Pancreas (tissue), 10 donors: ENCODE measurements around the gene CYB5A. TPM values are rescaled to one million over a fixed set of nuclear protein-coding genes. Genes with fewer than 3 reads are reported as not detected.

Source experiments
- ATAC-seq, 4 donors: fragments of 200-7000 bp; cut with Tn5 transposase; one replicate each; pipeline versions ENCODE4 v1.8.0 to v1.9.1; 2020; ENCODE audit warnings: mild to moderate bottlenecking in 4 of 4, moderate library complexity in 4 of 4
- DNase-seq, 6 donors: peaks; one replicate each; pipeline ENCODE4 v3.0.0-alpha.2; 2020
- FAIRE-seq: peaks from 2 replicates; lab custom pipeline; 2012; peaks lifted over from hg19 to GRCh38; lab: Jason Lieb, UNC
- H3K27ac ChIP-seq, 4 donors: fragments of 200-600 bp; sonication (generic); 1 replicate in 3 of 4; 2 replicates in 1 of 4; pipeline versions ENCODE4 v1.5.0 to v1.8.0; 2020
- H3K27me3 ChIP-seq, 4 donors: fragments of 200-600 bp; one replicate each; pipeline ENCODE4 v1.8.0; 2021
- H3K36me3 ChIP-seq, 3 donors: fragments of 200-600 bp; sonication (generic) in 1 of 3; one replicate each; pipeline versions ENCODE4 v1.5.0 to v1.8.0; 2020 to 2021
- H3K4me1 ChIP-seq, 3 donors: fragments of 200-600 bp; one replicate each; pipeline ENCODE4 v1.8.0; 2021
- H3K4me3 ChIP-seq, 4 donors: fragments of 200-600 bp; sonication (generic) in 2 of 4; one replicate each; pipeline versions ENCODE4 v1.5.0 to v1.8.0; 2020 to 2021
- H3K9me3 ChIP-seq, 4 donors: fragments of 200-600 bp; one replicate each; pipeline ENCODE4 v1.8.0; 2021
- whole genome bisulfite sequencing, 2 donors: extraction: QIAGEN DNeasy Blood & Tissue Kit; methylation state at CpG; one replicate each; pipeline ENCODE4 v1.1.7; 2013; 5-methylcytosine and 5-hydroxymethylcytosine counted together
- intact Hi-C, 3 donors: fragments of 100-400 bp; cut with DNase I; formaldehyde crosslinking; loops; one replicate each; pipeline versions ENCODE4 v1.11.1 to v1.14.2; 2022
- polyA plus RNA-seq, 2 donors: library from polyadenylated mRNA; stranded (reverse); fragments of 200-250 nt; gene quantifications; one replicate each; pipeline ENCODE4 v1.2.3, GENCODE V29; 2013
- total RNA-seq, 6 donors: library from RNA; stranded (reverse); fragmentation: NEBNext Ultra II Directional in 4 of 6; extraction: Animal tissue kit (Norgen Biotek cat#: 25700) in 4 of 6; gene quantifications; one replicate each; pipeline versions ENCODE4 v1.2.1 to v1.2.4, GENCODE V29; 2021 to 2023
- TF ChIP-seq, protein P1 (sequence below), 4 donors: fragments of 200-600 bp; sonication (generic) in 3 of 4; IDR thresholded peaks; one replicate each; pipeline versions ENCODE4 v1.5.0 to v1.8.0; 2021; ENCODE audit warnings: antibody characterized with exemption in 4 of 4
- donor health status: healthy with polysubstance abuse.
- donor health status: DM: no; HTN: no; CAD: no; lungs with moderate emphysema.
- donor health status: DM: no; HTN: no; CAD: no.
- donor health status: control.
- donor health status: control.
- donor health status: Bipolar disorder and iron deficiency.
- donor health status: DM: yes; HTN: yes; CAD: no.
- donor health status: DM: no; HTN: no; CAD: no.
- donor health status: DM: no; HTN: no; CAD: no.
- donor health status: DM: yes; HTN: yes; CAD: no.

The CYB5A gene
- total and polyA plus RNA-seq, 8 donors = 120 to 228 (median 177) TPM

DNA sequence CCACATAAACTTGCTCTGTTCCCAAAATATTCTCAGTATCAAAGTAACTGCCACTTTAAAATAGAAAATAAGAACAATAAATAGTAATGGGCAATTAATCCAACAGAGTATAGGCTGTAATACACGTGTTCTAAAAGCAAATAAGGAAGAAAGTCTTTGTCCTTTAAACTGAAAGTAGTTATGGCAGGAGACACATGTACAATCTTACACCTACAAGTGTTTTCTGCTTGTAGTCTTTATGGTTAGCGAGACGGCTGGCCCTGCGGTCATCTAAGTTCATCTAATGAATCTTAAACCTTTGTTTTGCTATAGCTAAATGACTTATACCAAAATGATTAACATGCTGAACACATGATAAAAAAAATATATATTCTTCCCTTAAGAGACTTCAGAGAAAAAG, 32.4 kb downstream of the CYB5A start:
- peaks cover 0 to 34% (median 9%) of the 10 kb centered on the region in 3 donors for H3K36me3 ChIP-seq
- H3K9me3 ChIP-seq = no peaks in the 10 kb centered on the region
- FAIRE-seq (no peak), DNase-seq (no peak), ATAC-seq (no peak)
- H3K27ac ChIP-seq = no peak overlapping the region
- H3K27me3 ChIP-seq = no peaks in the 10 kb centered on the region
- WGBS, 2 donors = 80% methylated on average over 4 of the region's 4 CpGs
- intact Hi-C loops = no loop called here
- H3K4me1 ChIP-seq = peaks cover 15 to 24% (median 15%) of the 10 kb centered on the region in 3 donors
- TF ChIP-seq, protein P1, sequence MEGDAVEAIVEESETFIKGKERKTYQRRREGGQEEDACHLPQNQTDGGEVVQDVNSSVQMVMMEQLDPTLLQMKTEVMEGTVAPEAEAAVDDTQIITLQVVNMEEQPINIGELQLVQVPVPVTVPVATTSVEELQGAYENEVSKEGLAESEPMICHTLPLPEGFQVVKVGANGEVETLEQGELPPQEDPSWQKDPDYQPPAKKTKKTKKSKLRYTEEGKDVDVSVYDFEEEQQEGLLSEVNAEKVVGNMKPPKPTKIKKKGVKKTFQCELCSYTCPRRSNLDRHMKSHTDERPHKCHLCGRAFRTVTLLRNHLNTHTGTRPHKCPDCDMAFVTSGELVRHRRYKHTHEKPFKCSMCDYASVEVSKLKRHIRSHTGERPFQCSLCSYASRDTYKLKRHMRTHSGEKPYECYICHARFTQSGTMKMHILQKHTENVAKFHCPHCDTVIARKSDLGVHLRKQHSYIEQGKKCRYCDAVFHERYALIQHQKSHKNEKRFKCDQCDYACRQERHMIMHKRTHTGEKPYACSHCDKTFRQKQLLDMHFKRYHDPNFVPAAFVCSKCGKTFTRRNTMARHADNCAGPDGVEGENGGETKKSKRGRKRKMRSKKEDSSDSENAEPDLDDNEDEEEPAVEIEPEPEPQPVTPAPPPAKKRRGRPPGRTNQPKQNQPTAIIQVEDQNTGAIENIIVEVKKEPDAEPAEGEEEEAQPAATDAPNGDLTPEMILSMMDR (IDR thresholded peaks at IDR 0.05) = no peak
- H3K4me3 ChIP-seq = no peak overlapping the region

DNA sequence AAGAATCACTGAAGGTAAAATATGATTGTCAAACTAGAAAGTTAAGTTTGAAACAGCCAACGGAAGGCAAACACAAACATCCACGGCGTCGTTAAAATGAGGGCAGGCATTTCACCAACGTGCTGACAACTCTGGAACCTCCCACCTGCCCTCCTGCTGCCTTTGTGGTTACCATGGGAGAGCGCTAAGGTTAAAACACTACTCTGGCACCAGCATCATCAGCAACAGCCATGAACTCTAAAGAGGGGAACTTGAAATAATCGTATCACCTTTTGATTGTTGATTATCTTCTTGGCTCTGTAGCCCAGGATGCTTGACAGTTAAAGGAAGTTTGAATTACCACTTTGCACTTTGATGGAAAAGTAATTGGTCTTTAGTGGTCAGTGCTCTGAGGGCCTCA, 34.7 kb downstream of the CYB5A start:
- WGBS, 2 donors = 31 to 33% methylated on average over 7 of the region's 7 CpGs
- H3K4me1 ChIP-seq = peaks cover 15 to 24% (median 19%) of the 10 kb centered on the region in 3 donors
- DNase-seq (no peak), ATAC-seq (peak in 2 of 4 donors; percentile 32 to 36), FAIRE-seq (no peak)
- peaks cover 0 to 21% (median 9%) of the 10 kb centered on the region in 3 donors for H3K36me3 ChIP-seq
- no peaks in the 10 kb centered on the region for H3K27me3 ChIP-seq
- H3K27ac ChIP-seq = no peak overlapping the region
- H3K4me3 ChIP-seq = no peak overlapping the region
- H3K9me3 ChIP-seq = no peaks in the 10 kb centered on the region
- TF ChIP-seq, protein P1 (IDR thresholded peaks at IDR 0.05) = no peak
- intact Hi-C loops = no loop called here

DNA sequence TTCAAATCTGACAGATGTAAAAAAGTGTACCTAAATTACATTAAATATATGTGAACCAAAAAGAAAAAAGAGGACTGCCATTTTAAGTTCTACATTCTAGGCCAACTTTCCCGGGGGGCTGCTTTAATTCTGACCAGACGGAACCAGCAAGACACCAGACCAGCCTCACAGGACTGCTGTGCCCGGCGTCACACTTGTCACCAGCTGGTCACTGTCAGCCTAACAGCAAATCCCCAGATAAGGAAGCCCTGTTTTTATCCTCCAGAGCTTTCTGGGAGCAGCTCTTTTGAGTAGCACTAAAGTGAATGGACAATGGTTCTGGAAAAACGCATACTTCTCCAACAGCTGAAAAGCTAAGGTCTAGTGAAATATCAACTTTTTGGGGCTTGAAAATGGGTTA, 35.6 kb downstream of the CYB5A start:
- WGBS, 2 donors = 59 to 64% methylated on average over 5 of the region's 5 CpGs
- Histone ChIP-seq H3K27ac (peak overlapping the region in 1 of 4 donors; percentile 44), H3K27me3 (no peaks in the 10 kb centered on the region), H3K4me1 (peaks cover 24 to 32% (median 26%) of the 10 kb centered on the region in 3 donors), H3K9me3 (no peaks in the 10 kb centered on the region), H3K36me3 (peaks cover 0 to 12% (median 4%) of the 10 kb centered on the region in 3 donors), H3K4me3 (no peak overlapping the region)
- TF ChIP-seq, protein P1 (IDR thresholded peaks at IDR 0.05) = no peak
- intact Hi-C loops = no loop called here
- DNase-seq (no peak), ATAC-seq (no peak), FAIRE-seq (no peak)

DNA sequence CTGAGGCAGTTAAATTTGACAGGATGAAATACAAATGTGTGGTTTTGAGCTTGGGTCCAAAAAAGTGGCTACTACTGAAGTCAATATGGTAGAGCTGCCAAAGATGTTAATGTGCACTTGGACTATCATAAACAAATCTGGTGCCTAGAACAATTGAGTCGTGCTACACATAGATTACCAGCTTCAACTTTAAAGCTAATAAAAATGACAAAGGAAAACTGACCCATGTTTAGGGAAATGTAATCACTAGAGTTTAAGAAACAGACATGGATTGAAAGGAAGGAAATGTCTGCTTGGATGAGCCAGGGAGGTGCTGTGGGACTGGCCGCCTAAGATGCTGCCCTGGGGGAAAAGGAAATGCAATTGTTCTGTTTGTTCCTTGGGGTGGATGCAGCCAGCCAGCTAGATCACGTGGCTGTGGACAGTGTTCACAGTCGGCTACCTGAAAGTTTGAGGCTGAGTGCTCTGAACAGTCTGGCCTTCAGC, 36.6 kb downstream of the CYB5A start:
- intact Hi-C loops = no loop called here
- Histone ChIP-seq H3K27ac (peak overlapping the region in 2 of 4 donors; percentile 16 to 44), H3K9me3 (no peaks in the 10 kb centered on the region), H3K4me1 (peaks cover 25 to 32% (median 26%) of the 10 kb centered on the region in 3 donors), H3K27me3 (no peaks in the 10 kb centered on the region), H3K4me3 (no peak overlapping the region), H3K36me3 (peaks cover 0 to 9% (median 4%) of the 10 kb centered on the region in 3 donors)
- 18% methylated on average over 4 of the region's 4 CpGs for WGBS, 2 donors
- FAIRE-seq (no peak), ATAC-seq (peak; percentile 57 to 70 (median 64)), DNase-seq (no peak)
- TF ChIP-seq, protein P1 (IDR thresholded peaks at IDR 0.05) = no peak

DNA sequence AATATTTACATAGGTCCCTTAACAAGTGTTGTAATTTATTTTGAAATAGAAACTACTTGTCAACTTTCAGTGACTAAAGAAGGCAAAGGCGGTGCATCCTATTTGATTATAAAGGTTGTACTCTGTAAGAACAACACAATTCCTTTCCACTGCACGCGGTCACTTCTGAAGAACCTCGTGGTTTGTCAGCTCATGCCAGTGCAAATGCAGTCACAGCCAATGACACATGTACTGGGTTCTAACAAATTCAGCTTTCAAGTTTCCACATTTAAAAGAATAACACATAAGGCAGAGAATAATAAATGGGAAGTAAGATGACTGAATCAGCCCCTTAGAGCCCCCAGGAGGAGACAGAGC, 39.7 kb downstream of the CYB5A start:
- peaks cover 0 to 4% (median under 1%) of the 10 kb centered on the region in 3 donors for H3K36me3 ChIP-seq
- WGBS, 2 donors = 69 to 71% methylated on average over 4 of the region's 4 CpGs
- H3K27me3 ChIP-seq = no peaks in the 10 kb centered on the region
- TF ChIP-seq, protein P1 (IDR thresholded peaks at IDR 0.05) = no peak
- ATAC-seq = peak in 1 of 4 donors; percentile 8
- no peak for DNase-seq
- H3K4me3 ChIP-seq = no peak overlapping the region
- FAIRE-seq = no peak
- intact Hi-C loops = no loop called here
- H3K27ac ChIP-seq = peak overlapping the region in 1 of 4 donors; percentile 24
- no peaks in the 10 kb centered on the region for H3K9me3 ChIP-seq
- H3K4me1 ChIP-seq = peaks cover 29 to 40% (median 36%) of the 10 kb centered on the region in 3 donors
